CD4-positive, alpha-beta memory T cell (primary cell): ENCODE data around the gene CACNA2D1. TPM values are rescaled to one million over a fixed set of nuclear protein-coding genes. Genes with fewer than 3 reads are reported as not detected.

Experiments
- CTCF ChIA-PET: fragments of 350-600 bp; sonication (Branson Sonifier 250); formaldehyde crosslinking; loops from one replicate; lab custom pipeline; 2021; ENCODE audit warnings: inconsistent platforms; ENCODE audit not compliant: partially characterized antibody; lab: Charles Lee
- POLR2A ChIA-PET: fragments of 350-600 bp; sonication (Branson Sonifier 250); formaldehyde crosslinking; loops from one replicate; lab custom pipeline; 2021; ENCODE audit not compliant: partially characterized antibody; lab: Charles Lee
- DNase-seq, 5 donors: peaks; one replicate each; pipeline versions ENCODE4 v3.0.0 to v3.0.0-alpha.2; 2020 to 2022; ENCODE audit warnings: mixed read lengths in 1 of 5
- H3K27ac ChIP-seq: one replicate; pipeline ENCODE4 v1.7.0; 2013; ENCODE audit warnings: low read depth, low read length
- H3K27me3 ChIP-seq: 2 replicates; pipeline ENCODE4 v1.7.0; 2013; ENCODE audit warnings: mild to moderate bottlenecking, low read length, moderate library complexity; ENCODE audit not compliant: insufficient read depth
- H3K36me3 ChIP-seq: 2 replicates; pipeline ENCODE4 v1.7.0; 2013; ENCODE audit warnings: mild to moderate bottlenecking, low read length, moderate library complexity; ENCODE audit not compliant: insufficient read depth
- H3K4me1 ChIP-seq: 2 replicates; pipeline ENCODE4 v1.7.0; 2013; ENCODE audit warnings: mild to moderate bottlenecking, low read length, moderate library complexity; ENCODE audit not compliant: insufficient read depth
- H3K4me3 ChIP-seq, 2 donors: one replicate each; pipeline ENCODE4 v1.7.0; 2013; ENCODE audit warnings: low read length in 2 of 2, mild to moderate bottlenecking in 1 of 2
- H3K9me3 ChIP-seq, 2 donors: one replicate each; pipeline ENCODE4 v1.7.0; 2013; ENCODE audit warnings: low read length in 2 of 2, control low read depth in 1 of 2; ENCODE audit not compliant: control insufficient read depth in 1 of 2
- H3K27ac Mint-ChIP-seq, 7 donors: one replicate each; pipeline ENCODE4 v1.8.0; 2020 to 2021; ENCODE audit warnings: mixed read lengths in 7 of 7, mild to moderate bottlenecking in 6 of 7, inconsistent platforms in 3 of 7, moderate library complexity in 3 of 7
- H3K27me3 Mint-ChIP-seq, 2 donors: one replicate each; pipeline ENCODE4 v1.8.0; 2020 to 2021; ENCODE audit warnings: mixed read lengths in 2 of 2
- H3K36me3 Mint-ChIP-seq, 2 donors: one replicate each; pipeline ENCODE4 v1.8.0; 2020 to 2021; ENCODE audit warnings: mixed read lengths in 2 of 2, inconsistent platforms in 1 of 2, mild to moderate bottlenecking in 1 of 2
- H3K4me1 Mint-ChIP-seq, 4 donors: one replicate each; pipeline ENCODE4 v1.8.0; 2020 to 2021; ENCODE audit warnings: mixed read lengths in 4 of 4, mild to moderate bottlenecking in 1 of 4
- H3K4me3 Mint-ChIP-seq, 8 donors: one replicate each; pipeline ENCODE4 v1.8.0; 2020 to 2021; ENCODE audit warnings: mixed read lengths in 8 of 8, mild to moderate bottlenecking in 7 of 8, moderate library complexity in 6 of 8, inconsistent platforms in 3 of 8
- H3K9me3 Mint-ChIP-seq, 8 donors: one replicate each; pipeline ENCODE4 v1.8.0; 2020 to 2021; ENCODE audit warnings: mixed read lengths in 8 of 8, mild to moderate bottlenecking in 5 of 8, inconsistent platforms in 3 of 8, moderate library complexity in 1 of 8
- intact Hi-C: fragments of 100-400 bp; cut with micrococcal nuclease; formaldehyde crosslinking; loops from one replicate; pipeline ENCODE4 v1.15.1; 2023
- polyA plus RNA-seq, 2 donors: library from polyadenylated mRNA; unstranded; fragments of 300-500 nt; fragmentation: Illumina TruSeq; gene quantifications; one replicate each; pipeline ENCODE4 v1.2.3, GENCODE V29; 2021
- total RNA-seq, 2 experiments: library from RNA; stranded (reverse); gene quantifications; one replicate each; pipeline ENCODE4 v1.2.3, GENCODE V29; 2021

CACNA2D1 gene
- total and polyA plus RNA-seq, 4 experiments from 2014 or later, result not detected

DNA sequence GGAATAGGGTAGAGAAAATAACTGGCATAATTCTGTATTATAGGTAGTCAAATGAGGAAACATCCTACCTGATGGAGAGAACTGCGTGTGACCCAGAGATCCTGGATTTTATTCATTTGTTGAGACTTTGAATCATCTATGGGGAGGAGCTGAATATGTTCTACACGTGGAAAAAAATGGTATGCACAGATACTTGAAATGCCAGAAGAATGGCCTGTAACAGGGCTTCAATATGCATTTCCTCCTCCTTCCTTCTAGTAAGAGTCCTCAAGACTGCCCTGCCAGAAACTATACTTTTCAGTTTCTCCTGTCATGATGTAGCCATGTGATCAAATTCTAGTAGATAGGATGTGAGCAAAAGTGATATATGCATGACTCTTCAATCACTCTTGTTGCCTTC lies 372.1 kb downstream of the CACNA2D1 start:
- Histone ChIP-seq H3K4me1 (no peaks in the 10 kb centered on the region), H3K27ac (no peak overlapping the region), H3K36me3 (no peaks in the 10 kb centered on the region), H3K4me3 (no peak overlapping the region), H3K27me3 (no peaks in the 10 kb centered on the region), H3K9me3 (no peaks in the 10 kb centered on the region)
- intact Hi-C loops, result no loop called here
- Mint-ChIP-seq H3K4me3 (no peak overlapping the region), H3K36me3 (no peaks in the 10 kb centered on the region), H3K4me1 (no peaks in the 10 kb centered on the region), H3K9me3 (peaks cover 0 to 16% (median 5%) of the 10 kb centered on the region in 8 donors), H3K27ac (no peak overlapping the region), H3K27me3 (no peaks in the 10 kb centered on the region)
- POLR2A ChIA-PET, result no interaction called here
- CTCF ChIA-PET, result interaction anchor here (0.7 kb wide), 1 partner anchor 21 kb away, joined by 4 read pairs; no protein-coding TSS in a partner anchor
- DNase-seq, result no peak

DNA sequence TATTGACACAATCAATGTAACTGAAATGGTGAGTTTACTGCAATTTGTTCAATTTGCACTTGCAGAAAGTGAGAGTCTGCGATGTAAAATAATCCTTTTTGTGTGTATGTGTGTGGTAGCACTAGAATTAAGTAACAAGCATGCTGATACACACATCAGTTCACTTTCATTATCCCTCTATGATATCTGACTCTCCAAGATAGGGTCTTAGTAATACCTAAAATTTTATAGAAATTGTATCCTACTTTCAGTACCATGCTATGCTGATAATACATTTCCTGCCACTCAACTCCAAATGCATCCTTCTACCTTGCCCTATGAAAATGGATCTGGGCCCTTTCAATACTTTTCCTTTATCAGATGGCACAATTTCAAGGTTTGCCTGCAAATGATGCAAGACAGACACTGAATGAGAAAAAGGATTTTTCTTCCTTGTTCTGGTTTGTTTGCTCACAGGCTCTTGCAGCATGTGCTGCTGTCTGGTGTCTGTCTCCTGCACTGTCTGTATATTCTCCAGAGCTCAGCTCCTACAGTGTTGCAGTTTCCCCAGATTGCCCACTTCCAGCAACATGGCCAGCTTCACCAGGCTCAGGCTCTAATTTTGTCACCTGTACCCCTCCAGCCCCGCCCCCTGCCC lies 375.8 kb downstream of the CACNA2D1 start:
- POLR2A ChIA-PET, result no interaction called here
- Histone ChIP-seq H3K36me3 (no peaks in the 10 kb centered on the region), H3K27me3 (no peaks in the 10 kb centered on the region), H3K27ac (no peak overlapping the region), H3K4me3 (no peak overlapping the region), H3K4me1 (no peaks in the 10 kb centered on the region), H3K9me3 (no peaks in the 10 kb centered on the region)
- intact Hi-C loops, result no loop called here
- CTCF ChIA-PET, result no interaction called here
- no peaks in the 10 kb centered on the region for H3K36me3 Mint-ChIP-seq
- peaks cover 0 to 13% (median 3%) of the 10 kb centered on the region in 8 donors for H3K9me3 Mint-ChIP-seq
- H3K4me3 Mint-ChIP-seq, result no peak overlapping the region
- no peaks in the 10 kb centered on the region for H3K27me3 Mint-ChIP-seq
- H3K27ac Mint-ChIP-seq, result no peak overlapping the region
- no peaks in the 10 kb centered on the region for H3K4me1 Mint-ChIP-seq
- DNase-seq, result no peak

GRCh38 chr7:82057476-82057875 lies 386.1 kb downstream of the CACNA2D1 start:
- no peak overlapping the region for H3K27ac Mint-ChIP-seq
- H3K4me1 Mint-ChIP-seq, result no peaks in the 10 kb centered on the region
- CTCF ChIA-PET, result no interaction called here

GRCh38 chr7:82056282-82056681 lies 387.3 kb downstream of the CACNA2D1 start:
- Histone ChIP-seq H3K4me1 (no peaks in the 10 kb centered on the region), H3K9me3 (no peaks in the 10 kb centered on the region), H3K27ac (no peak overlapping the region), H3K36me3 (no peaks in the 10 kb centered on the region), H3K4me3 (no peak overlapping the region), H3K27me3 (no peaks in the 10 kb centered on the region)
- intact Hi-C loops, result no loop called here
- no peak for DNase-seq
- CTCF ChIA-PET, result no interaction called here
- POLR2A ChIA-PET, result no interaction called here
- H3K36me3 Mint-ChIP-seq, result no peaks in the 10 kb centered on the region
- H3K27me3 Mint-ChIP-seq, result no peaks in the 10 kb centered on the region
- H3K27ac Mint-ChIP-seq, result no peak overlapping the region
- no peaks in the 10 kb centered on the region for H3K4me1 Mint-ChIP-seq
- H3K4me3 Mint-ChIP-seq, result no peak overlapping the region
- H3K9me3 Mint-ChIP-seq, result peaks cover 0 to 11% (median 5%) of the 10 kb centered on the region in 8 donors

More at GRCh38 chr7:82057476-82057875, 386.1 kb downstream of the CACNA2D1 start:
- no peak overlapping the region for H3K4me3 Mint-ChIP-seq
- H3K27me3 Mint-ChIP-seq, result no peaks in the 10 kb centered on the region
- intact Hi-C loops, result no loop called here
- peaks cover 0 to 11% (median 6%) of the 10 kb centered on the region in 8 donors for H3K9me3 Mint-ChIP-seq
- POLR2A ChIA-PET, result no interaction called here
- no peak overlapping the region for H3K4me3 ChIP-seq
- H3K36me3 ChIP-seq, result no peaks in the 10 kb centered on the region
- DNase-seq, result no peak
- H3K27ac ChIP-seq, result no peak overlapping the region
- H3K36me3 Mint-ChIP-seq, result no peaks in the 10 kb centered on the region
- no peaks in the 10 kb centered on the region for H3K27me3 ChIP-seq
- no peaks in the 10 kb centered on the region for H3K4me1 ChIP-seq
- H3K9me3 ChIP-seq, result no peaks in the 10 kb centered on the region

DNA sequence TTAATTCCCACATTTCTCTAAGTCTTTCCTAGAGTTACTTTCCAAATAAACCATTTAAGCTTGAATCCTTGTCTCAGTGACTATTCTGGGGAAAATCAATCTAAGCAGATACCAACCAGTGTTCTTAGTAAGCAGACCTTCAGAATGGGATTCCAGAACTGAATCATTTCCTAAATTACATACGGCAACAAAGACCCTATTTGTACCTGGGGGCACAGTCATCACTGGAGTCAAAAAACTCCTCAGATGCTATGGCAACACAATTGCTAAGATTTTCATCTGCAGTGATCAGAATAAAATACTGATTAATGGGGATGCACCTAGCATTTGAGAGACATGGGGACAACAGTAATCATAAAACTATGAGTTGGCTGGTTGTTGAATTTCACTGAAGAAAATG lies 389.0 kb downstream of the CACNA2D1 start:
- Mint-ChIP-seq H3K4me1 (no peaks in the 10 kb centered on the region), H3K27ac (no peak overlapping the region), H3K4me3 (no peak overlapping the region), H3K9me3 (peaks cover 0 to 7% (median 3%) of the 10 kb centered on the region in 8 donors), H3K36me3 (no peaks in the 10 kb centered on the region), H3K27me3 (no peaks in the 10 kb centered on the region)
- POLR2A ChIA-PET, result no interaction called here
- DNase-seq, result no peak
- CTCF ChIA-PET, result no interaction called here
- H3K9me3 ChIP-seq, result no peaks in the 10 kb centered on the region
- H3K4me1 ChIP-seq, result no peaks in the 10 kb centered on the region
- no peak overlapping the region for H3K4me3 ChIP-seq
- H3K27ac ChIP-seq, result no peak overlapping the region
- intact Hi-C loops, result no loop called here
- H3K27me3 ChIP-seq, result no peaks in the 10 kb centered on the region
- H3K36me3 ChIP-seq, result no peaks in the 10 kb centered on the region

DNA sequence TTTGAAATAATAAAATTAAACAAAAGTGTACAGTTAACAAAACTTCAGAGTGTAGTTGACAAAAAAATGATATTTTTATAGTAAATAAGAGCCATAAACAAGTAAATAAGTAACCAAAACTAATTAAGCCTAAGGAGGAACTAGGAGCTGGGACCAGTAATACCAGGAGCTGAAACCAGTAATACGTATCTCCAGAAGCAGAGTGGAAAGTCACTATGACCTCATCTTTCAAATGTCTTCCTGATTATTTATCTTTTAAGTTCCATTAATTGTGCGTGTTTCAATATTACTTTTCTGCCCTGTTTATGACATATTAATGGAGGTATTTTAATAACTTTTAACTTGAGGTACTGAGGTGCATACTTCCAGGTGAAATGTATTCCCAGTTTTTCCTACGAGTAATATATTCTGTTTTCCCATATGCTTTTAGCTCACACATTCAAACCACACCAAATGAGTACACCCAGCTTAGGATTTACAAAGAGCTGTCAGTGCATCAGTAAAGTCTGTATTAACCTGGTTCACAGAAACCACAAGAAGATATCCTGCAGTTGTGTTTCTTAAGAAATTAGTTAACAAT lies 390.0 kb downstream of the CACNA2D1 start:
- Mint-ChIP-seq H3K27me3 (no peaks in the 10 kb centered on the region), H3K36me3 (no peaks in the 10 kb centered on the region), H3K27ac (no peak overlapping the region), H3K4me1 (no peaks in the 10 kb centered on the region), H3K9me3 (peaks cover 0 to 7% (median 4%) of the 10 kb centered on the region in 8 donors), H3K4me3 (no peak overlapping the region)
- Histone ChIP-seq H3K9me3 (no peaks in the 10 kb centered on the region), H3K36me3 (no peaks in the 10 kb centered on the region), H3K27me3 (no peaks in the 10 kb centered on the region), H3K27ac (no peak overlapping the region), H3K4me1 (no peaks in the 10 kb centered on the region), H3K4me3 (no peak overlapping the region)
- no peak for DNase-seq
- intact Hi-C loops, result no loop called here
- ChIA-PET CTCF (no interaction called here), POLR2A (no interaction called here)

- Mint-ChIP-seq H3K27ac (no peak overlapping the region), H3K4me3 (no peak overlapping the region), H3K27me3 (no peaks in the 10 kb centered on the region), H3K9me3 (peaks cover 0 to 7% (median 4%) of the 10 kb centered on the region in 8 donors), H3K36me3 (no peaks in the 10 kb centered on the region), H3K4me1 (no peaks in the 10 kb centered on the region)
- DNase-seq, result no peak
- ChIA-PET CTCF (no interaction called here), POLR2A (no interaction called here)
- H3K4me1 ChIP-seq, result no peaks in the 10 kb centered on the region
- H3K9me3 ChIP-seq, result no peaks in the 10 kb centered on the region
- H3K27me3 ChIP-seq, result no peaks in the 10 kb centered on the region
- no peak overlapping the region for H3K27ac ChIP-seq
- H3K36me3 ChIP-seq, result no peaks in the 10 kb centered on the region
- no peak overlapping the region for H3K4me3 ChIP-seq
- intact Hi-C loops, result no loop called here
Measured at GRCh38 chr7:82051601-82052000, 392.0 kb downstream of the CACNA2D1 start.
